Measurements from ENCODE around the gene MORN1.

Gene MORN1

DNA sequence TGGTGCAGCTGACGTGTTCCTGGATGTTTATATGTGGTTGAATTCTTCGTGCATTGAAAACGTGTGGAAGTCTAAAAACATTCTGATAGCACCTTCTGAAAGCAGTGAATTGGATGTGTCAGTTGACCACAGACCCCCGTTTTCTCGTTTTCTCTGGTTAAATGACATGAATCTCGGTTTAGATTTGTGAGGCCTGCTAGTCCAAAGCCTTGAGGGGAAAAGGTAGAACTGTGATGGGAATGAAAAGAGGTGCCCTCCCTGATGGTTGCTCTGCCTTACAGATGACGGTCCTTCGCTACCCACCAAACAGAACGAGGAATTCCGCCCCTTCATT, 9.2 kb upstream of the MORN1 start:
- DNase-seq (ENCODE audit: low read depth), result no peak
- TF ChIP-seq, protein P1, sequence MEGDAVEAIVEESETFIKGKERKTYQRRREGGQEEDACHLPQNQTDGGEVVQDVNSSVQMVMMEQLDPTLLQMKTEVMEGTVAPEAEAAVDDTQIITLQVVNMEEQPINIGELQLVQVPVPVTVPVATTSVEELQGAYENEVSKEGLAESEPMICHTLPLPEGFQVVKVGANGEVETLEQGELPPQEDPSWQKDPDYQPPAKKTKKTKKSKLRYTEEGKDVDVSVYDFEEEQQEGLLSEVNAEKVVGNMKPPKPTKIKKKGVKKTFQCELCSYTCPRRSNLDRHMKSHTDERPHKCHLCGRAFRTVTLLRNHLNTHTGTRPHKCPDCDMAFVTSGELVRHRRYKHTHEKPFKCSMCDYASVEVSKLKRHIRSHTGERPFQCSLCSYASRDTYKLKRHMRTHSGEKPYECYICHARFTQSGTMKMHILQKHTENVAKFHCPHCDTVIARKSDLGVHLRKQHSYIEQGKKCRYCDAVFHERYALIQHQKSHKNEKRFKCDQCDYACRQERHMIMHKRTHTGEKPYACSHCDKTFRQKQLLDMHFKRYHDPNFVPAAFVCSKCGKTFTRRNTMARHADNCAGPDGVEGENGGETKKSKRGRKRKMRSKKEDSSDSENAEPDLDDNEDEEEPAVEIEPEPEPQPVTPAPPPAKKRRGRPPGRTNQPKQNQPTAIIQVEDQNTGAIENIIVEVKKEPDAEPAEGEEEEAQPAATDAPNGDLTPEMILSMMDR (IDR thresholded peaks at IDR 0.05; ENCODE audit: low read length, missing control alignments), result no peak
- H3K4me3 ChIP-seq (replicated peaks; ENCODE audit: low read depth, low read length), result no peak overlapping the region

DNA sequence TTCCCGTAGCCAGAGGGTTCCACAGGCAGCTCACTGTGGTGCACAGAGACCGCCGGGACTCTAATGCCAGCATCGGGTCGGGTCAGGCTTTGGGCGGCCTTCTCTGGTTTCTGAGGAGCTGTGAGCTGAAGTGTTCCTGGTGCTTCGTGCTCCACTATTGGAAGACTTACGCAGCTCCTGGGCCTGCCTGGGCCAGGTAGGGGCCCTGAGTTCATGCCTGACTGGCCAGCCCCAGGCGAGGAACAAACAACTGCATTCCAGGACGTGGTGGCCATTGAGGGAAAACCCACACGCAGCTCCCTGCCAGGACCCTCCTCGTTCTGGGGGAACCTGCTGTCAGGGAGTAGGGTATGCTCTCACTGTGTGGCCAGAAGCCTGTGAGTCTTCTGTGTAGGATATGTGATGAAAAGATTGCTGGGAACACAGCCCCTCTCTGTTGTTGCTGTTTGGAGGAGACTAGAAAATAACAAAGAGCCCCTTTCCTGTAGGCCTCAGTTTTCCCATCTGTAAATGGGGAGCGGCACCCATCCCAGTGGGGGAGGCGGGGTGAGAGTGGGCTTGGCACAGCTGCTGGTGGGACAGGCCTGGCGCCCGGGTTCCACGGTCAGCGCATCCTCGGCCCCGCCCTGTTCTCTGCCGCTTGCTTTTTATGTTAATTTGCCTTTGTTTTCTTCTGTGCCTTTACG, 8.7 kb upstream of the MORN1 start:
- no peak overlapping the region for H3K4me3 ChIP-seq (replicated peaks; ENCODE audit: low read depth, low read length)
- TF ChIP-seq, protein P1 (IDR thresholded peaks at IDR 0.05; ENCODE audit: low read length, missing control alignments), result no peak
- no peak for DNase-seq (ENCODE audit: low read depth)

DNA sequence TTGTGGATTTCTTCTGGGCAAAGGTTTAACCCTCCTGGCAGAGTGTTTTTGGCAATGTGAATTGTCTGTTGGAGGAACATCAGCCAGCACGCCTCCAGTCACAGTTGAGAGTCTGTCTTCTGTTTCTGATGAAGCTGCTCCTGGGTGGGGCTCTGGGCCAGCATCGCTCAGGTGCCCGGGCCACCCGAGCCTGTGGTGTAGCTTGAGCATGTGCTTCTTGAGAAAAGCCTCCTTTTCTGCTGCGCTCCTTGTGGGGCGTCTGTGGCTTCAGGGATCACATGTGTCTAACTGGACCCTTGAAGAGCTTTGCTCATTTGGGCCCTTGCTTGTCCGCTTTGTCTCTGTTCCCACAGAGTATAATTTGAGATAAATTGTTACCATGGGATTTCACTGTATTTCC, 7.5 kb upstream of the MORN1 start:
- TF ChIP-seq, protein P1 (IDR thresholded peaks at IDR 0.05; ENCODE audit: low read length, missing control alignments), result no peak
- H3K4me3 ChIP-seq (replicated peaks; ENCODE audit: low read depth, low read length), result no peak overlapping the region
- no peak for DNase-seq (ENCODE audit: low read depth)

DNA sequence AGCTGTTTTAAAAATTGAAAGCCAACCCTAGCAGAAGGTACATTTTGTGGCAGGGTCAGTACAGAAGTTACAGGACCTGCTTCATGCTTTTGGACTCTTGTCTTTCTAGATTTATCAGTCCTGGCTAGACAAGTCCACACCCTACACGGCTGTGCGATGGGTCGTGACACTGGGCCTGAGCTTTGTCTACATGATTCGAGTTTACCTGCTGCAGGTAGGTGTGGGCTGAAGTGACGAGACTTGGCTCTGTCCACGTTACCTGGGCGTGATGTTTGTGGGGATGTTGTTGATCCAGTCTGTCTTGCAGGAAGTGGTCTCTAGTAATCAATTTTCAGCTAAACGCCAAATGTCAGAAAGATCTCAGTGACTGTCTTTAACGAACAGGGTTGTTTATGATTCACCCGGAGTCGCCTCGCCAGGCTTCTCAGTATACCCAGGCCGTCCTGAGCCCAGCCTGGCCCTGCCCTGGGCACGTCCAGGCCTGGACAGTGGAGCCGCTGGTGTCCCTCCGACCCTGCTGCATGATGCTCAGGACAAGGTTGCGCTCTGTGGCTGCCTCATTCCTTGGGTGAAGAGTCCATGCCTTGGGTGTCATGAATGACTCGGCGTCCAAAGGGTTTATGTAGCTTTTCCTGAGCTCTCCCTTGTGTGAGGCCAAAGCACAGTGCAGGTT, 5.8 kb upstream of the MORN1 start:
- TF ChIP-seq, protein P1 (IDR thresholded peaks at IDR 0.05; ENCODE audit: low read length, missing control alignments), result no peak
- no peak overlapping the region for H3K4me3 ChIP-seq (replicated peaks; ENCODE audit: low read depth, low read length)
- no peak for DNase-seq (ENCODE audit: low read depth)

DNA sequence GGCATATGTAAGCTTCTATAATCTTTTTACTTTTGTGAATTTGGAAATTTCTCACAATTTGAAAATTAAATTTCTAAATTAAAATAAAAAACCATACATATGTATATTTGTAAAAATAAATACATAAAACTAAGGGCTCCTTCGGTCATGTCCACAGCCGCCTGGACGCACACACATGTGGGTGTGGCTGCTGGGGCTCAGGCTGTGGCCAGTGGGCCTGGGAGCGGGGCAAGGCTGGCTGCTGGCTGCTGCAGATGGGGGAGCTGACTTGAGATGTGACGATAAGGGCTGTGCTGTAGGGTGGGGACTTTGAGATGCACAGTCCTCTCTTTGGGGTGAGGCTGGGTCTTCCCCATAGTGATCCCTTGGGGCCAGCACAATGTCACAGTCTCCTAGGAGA, 5.1 kb upstream of the MORN1 start:
- H3K4me3 ChIP-seq (replicated peaks; ENCODE audit: low read depth, low read length), result no peak overlapping the region
- no peak for DNase-seq (ENCODE audit: low read depth)
- TF ChIP-seq, protein P1 (IDR thresholded peaks at IDR 0.05; ENCODE audit: low read length, missing control alignments), result no peak

DNA sequence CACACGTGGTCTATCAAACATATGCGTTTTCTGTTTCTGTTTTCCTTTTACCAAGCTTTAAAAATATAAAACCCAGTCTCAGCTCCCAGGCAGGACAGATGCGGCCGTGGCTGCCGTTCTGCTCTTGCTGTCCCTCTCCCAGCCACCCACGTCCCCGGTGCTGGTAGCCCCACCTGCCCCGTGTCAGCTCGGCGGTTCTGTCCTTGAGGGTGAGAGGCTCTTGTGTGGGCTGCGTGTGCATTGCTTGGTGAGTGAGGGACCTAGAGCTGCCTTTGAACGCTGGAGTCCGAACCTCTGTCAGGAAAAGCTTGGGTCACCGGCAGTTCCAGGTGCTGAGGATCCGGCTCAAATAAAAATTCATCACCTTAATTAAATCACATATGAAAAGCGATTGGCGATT, 4.7 kb upstream of the MORN1 start:
- no peak overlapping the region for H3K4me3 ChIP-seq (replicated peaks; ENCODE audit: low read depth, low read length)
- TF ChIP-seq, protein P1 (IDR thresholded peaks at IDR 0.05; ENCODE audit: low read length, missing control alignments), result no peak
- no peak for DNase-seq (ENCODE audit: low read depth)

DNA sequence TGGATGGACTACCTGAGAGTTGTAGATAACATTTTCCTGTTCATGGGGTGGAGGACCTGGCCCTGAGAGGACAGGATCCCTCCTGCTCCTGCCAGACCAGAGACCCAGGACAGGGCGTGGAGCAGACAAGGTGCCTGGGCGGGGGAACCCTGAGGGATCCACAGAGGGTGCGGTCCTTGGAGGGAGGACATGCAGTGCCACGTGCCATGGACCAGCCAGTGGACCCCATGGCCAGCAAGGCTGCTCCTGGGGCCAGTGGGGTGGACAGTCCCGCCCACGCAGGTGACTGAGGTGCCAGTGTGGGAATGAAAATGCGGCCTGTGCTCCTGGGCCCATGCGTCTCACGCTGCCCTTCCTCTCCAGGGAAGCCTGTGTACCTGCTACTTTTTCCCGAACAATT, 3.9 kb upstream of the MORN1 start:
- DNase-seq (ENCODE audit: low read depth), result no peak
- no peak overlapping the region for H3K4me3 ChIP-seq (replicated peaks; ENCODE audit: low read depth, low read length)
- TF ChIP-seq, protein P1 (IDR thresholded peaks at IDR 0.05; ENCODE audit: low read length, missing control alignments), result no peak
